ENCODE data around the gene ERICH6B.
A peak's percentile ranks its signal among the peaks of the same experiment; 100 is the strongest.
"Not testable (repeated sequence)": the region's sequence is repeated elsewhere in the genome, so short reads cannot be mapped to it uniquely, and the experiment has no call there.

ERICH6B gene

DNA sequence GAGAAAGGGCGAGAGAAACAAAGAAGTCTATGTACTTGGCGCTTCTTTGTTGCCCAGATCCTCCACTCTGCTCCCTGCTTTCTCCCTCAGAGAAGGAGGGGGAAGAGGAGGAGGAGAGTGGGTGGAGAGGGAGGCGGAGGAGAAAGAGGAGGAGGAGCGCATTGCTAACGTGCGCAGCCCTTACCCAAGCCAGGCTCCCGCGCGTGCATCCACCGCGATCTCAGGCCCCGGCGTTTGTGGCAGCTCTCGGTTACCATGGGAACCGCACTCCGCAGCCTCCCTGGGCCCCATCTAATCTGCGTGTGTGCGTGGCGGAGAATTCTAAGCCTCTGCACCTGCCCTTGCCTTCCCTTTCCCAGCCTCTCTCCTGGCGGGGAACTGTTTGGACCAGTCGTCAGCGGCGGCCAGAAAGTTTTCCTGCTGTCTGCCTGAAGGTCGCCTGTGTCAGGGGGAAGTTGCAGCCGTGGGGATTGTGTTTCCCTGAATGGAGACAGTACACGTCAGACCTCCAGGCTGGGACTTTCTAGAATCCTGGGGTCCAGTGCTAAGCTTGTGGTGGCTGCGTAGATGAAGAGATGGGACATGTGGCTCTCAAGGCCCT is at the start of gene ERICH6B:
Gene ERICH6B (minus strand): TSS at position 239 of the 601 bp plus-strand sequence. CDS start 18,734 bp downstream, outside the sequence.
- peak; percentile 3 for DNase-seq

DNA sequence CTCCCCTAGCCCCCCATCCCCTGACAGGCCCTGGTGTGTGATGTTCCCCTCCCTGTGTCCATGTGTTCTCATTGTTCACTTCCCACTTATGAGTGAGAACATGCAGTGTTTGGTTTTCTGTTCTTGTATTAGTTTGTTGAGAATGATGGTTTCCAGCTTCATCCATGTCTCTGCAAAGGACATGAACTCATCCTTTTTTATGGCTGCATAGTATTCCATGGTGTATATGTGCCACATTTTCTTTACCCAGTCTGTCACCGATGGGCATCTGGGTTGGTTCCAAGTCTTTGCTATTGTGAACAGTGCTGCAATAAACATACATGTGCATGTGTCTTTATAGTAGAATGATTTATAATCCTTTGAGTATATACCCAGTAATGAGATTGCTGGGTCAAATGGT is 47.4 kb upstream of the ERICH6B start:
- DNase-seq: not testable (repeated sequence)

DNA sequence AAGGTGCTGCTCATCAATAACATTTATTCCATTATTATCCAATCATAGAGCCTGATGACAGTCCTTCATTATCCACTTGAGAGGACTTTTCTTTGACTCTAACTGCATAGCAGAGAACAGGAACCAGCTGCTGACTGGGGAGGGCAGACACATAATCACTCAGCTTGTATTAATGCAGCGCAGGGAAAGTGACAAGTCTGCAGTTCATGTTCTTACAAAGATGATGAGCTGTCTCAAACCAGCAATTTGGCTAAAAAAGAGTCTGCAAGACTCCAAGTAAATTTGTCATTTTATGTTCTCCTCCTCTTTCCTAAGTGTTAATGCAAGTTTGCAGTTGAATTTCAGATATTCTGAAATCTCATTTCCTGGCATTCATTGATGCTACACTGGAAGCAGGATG is 46.6 kb upstream of the ERICH6B start:
- no peak for DNase-seq

DNA sequence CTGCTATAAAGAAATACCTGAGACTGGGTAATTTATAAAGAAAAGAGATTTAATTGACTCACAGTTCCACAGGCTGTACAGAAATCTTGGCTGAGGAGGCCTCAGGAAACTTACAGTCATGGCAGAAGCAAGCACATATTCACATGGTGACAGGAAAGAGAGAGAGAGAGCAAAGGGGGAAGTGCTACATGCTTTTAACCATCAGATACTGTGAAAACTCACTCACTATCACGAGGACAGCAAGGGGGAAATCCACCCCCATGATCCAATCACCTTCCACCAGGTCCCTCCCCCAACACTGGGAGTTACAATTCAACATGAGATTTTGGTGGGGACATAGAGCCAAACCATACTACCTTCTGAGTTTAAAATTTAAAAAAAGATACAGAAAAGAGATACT is 44.9 kb upstream of the ERICH6B start:
- not testable (repeated sequence) for DNase-seq

DNA sequence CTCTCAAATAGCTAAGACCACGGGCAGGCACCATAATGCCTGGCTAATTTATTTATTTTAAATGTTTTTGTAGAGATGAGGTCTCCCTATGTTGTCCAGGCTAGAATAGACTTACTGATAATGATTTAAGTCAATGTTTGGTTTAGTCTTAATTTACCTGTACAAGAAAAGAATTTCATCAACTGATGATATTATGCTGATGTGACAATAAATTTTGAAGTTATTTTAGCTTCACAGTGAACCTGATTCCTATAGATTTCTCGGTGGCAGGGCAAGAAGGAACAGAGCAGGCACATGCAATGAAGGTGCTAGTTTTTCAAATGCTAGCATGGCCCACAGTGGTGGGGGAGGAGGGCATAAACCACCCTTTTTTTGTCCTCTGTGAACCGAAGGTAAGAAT is 44.0 kb upstream of the ERICH6B start:
- DNase-seq: no peak

DNA sequence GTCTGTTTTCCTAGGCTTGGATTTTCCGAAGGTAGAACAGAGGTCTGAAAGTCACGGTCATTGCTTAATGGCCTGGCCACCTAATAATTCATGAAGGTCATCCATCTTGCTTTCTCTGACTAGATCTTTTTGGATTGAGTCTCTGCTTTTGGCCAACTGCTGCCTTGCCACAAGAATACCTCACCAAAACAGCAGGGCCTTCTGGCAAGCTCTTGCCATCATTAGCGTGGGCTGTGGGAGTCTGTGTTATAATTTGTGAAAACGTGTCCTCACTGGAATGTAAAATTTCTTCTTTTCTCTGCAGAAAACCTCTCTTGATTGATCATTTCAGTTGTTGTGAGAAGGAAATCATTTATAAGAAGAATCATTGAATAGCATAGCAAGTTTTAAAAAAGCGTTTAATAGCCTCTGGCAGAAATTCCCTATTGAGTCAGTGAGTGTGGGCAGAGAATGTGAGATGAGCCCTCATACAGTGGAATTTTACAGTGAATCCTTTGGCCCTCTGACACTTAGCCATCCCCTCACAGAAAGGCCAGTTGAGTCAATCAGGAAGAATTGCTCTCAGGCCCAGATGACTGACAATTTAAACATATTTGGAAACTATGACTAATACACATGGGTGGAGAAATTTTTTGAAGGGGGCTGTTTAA is 43.2 kb upstream of the ERICH6B start:
- no peak for DNase-seq

DNA sequence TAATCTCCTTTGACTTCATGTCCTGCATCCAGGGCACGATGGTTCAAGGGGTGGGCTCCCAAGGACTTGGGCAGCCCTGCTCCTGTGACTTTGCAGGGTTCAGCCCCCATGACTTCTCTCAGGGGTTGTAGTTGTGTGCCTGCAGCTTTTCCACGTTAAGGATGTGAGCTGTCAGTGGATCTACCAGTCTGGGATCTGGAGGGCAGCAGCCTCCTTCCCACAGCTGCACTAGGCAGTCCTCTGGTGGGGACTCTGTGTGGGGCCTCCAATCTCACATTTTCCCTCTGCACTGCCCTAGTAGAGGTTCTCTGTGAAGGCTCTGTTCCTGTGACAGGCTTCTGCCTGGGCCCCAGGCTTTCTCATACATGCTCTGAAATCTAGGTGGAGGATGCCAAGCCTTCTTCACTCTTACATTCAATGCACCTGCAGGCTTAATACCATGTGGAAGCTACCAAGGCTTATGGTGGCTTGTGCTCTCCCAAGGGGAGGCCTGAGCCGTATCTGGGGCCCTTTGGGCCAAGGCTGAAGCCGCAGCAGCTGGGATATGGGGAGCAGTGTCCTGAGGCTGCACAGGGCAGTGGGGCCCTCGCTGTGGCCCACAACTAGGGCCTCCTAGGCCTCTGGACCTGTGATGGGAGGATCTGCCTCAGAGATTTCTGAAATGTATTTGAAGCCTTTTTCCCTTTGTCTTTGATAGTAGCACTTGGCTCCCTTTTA is 39.3 kb upstream of the ERICH6B start:
- DNase-seq: no peak

DNA sequence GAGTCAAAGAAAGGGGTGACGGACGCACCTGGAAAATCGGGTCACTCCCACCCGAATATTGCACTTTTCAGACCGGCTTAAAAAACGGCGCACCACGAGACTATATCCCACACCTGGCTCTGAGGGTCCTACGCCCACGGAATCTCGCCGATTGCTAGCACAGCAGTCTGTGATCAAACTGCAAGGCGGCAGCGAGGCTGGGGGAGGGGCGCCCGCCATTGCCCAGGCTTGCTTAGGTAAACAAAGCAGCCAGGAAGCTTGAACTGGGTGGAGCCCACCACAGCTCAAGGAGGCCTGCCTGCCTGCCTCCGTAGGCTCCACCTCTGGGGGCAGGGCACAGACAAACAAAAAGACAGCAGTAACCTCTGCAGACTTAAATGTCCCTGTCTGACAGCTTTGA is 29.7 kb upstream of the ERICH6B start:
- DNase-seq: not testable (repeated sequence)

DNA sequence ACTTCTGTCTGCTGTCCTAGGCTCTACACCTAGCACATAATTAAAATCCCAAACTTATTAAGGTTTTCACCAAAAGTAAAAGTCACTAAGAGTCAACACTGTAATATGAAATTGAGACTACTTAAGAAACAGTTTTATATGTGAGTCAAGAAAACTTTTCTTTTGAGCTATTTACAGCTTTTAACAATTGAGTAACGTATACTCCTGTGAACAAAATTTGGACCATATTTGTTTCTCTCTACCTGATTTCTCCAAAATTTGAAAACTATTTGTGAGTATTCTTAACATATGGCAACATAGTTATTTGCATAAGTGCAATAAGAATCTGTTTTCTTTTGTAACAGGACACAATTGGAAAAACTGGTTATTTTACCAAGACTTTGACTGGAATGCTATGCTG is 26.6 kb upstream of the ERICH6B start:
- DNase-seq: not testable (repeated sequence)

DNA sequence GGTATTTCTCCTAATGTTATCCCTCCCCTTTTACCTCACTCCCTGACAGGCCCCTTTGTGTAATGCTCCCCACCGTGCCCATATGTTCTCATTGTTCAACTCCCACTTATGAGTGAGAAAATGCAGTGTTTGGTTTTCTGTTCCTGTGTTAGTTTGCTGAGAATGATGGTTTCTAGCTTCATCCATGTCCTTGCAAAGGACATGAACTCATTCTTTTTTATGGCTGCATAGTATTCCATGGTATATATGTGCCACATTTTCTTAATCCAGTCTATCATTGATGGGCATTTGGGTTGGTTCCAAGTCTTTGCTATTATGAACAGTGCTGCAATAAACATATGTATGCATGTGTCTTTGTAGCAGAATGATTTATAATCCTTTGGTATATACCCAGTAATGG is 19.8 kb upstream of the ERICH6B start:
- DNase-seq: not testable (repeated sequence)

DNA sequence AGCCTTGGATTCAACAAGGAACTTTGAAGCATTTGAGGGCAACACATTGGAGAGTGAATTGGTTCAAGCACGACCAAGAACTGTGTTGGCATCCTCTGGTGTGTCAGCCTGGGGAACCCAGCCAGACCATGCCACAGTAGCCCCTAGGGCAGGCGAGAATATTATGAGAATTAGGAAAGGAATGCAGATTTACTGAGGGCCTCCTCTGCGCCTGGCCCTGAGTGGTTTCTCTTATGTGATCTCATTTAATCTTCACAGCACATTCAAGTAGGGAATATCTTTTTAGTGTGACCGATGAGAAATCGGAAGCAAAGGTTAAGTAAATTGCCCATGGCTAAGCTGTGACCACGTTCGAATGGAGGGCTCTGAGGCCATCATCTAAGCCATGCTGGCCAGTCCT is 15.3 kb upstream of the ERICH6B start:
- DNase-seq: no peak

DNA sequence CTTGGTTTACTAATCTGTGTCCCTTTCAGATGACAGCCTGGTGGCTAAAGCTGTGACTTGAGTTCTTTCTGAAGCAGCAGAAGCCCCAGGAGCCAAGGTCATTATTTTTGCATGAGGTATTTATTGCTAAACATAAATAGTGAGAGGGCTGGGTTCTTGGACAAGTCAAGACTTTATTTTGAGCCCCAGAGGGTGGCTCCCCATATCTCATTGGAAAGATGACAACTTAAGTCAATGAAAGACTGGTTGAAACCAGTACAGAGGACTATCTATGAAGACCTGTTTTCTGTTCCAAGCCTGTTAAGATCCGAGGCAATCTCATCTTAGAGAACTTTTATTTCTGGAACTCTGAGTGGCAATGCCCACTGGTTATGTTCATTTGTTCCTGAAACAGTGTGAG is 14.4 kb upstream of the ERICH6B start:
- no peak for DNase-seq

DNA sequence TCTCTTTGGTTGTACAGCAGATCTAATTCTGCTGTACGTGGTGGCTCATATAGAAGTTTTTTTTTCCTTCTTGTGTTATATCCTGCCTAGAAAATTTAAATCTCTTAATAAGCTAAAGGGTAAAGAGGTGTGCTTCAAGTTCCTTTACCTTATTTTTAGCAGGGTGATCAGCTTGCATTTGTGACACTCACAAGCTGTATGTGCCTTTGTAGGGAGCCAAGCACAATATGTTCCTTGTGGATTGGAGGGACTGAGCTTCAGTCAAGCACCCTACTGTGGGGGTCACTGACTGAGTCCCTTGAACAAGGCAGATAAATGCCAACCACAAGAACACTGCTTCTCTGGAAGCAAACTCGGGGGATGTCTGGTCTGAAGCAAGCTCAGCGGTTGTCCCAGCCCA is 12.6 kb upstream of the ERICH6B start:
- DNase-seq: no peak

DNA sequence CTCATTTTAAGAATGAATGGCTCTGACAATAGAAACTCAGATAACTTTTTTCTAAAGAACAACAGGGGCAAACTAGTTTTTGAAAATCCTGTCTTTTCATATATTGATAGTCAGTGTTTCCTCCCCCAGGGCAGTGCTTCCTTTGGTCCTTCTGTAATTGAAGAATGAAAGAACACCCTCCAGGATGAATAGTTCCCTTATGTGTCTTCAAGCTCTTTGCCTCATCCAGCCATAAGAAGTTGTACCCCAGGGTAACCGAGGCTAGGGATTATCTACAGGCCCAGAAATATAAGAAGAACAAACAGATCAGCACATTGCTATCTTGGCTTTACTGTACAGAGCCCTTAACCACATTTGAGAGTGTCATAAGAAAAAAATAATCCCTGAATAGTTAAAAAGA is 12.1 kb upstream of the ERICH6B start:
- no peak for DNase-seq

DNA sequence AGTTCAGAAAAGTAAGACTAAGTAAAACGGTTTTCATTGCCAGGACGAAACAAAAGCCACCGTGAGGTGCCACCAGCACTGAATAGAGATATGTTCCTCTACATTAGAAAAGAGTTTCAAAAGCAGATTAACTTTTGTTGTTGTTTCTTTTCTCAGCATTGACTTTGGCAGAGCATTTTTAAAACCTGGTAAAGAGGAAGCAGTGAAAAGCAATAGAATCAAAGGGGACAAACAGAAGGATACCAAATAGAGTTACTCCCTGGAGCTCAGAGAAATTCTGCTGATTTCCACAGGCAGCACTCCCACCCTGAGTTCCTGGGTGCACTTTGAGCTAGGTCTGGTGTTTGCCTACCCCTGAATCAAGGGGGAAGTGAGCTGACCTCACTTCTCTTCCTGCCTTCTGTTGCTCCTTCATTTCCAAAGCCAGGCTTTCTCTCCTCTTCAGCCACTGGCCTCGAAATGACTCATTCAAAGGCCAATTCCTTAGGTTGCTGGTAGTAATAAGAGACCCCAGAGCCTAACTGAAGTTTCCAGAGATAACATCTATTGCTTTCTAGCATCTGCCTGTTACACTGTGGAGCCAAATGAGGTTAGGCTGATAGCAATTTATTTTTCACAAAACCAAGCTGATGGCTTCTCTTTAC is 11.3 kb upstream of the ERICH6B start:
- DNase-seq: no peak

DNA sequence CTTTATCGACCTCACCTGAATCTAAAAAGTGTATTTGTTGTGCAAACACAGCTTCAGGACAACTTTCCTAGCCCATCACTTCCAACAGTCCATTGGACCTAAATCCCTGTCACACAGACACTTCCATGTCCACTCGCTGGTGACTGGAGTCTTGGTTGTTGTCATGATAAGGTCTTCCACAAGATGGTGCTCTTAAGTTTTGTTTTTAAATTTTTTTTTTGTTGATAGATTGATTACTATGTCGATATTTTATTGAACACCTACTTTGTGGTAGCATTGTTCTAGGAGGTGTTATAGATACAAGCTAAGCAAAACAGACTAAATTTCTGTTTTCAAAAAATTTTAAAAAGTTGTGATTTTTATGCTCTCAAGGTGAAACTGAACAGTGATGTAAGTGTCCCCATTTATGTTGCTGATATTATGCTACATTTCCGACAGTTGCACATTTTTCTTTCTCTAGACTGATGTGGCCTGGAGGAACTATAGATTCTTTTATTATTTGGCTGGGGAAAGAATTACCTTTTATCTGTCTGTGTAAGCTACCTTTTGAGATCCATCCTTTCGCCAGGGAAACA is 8.1 kb upstream of the ERICH6B start:
- no peak for DNase-seq

DNA sequence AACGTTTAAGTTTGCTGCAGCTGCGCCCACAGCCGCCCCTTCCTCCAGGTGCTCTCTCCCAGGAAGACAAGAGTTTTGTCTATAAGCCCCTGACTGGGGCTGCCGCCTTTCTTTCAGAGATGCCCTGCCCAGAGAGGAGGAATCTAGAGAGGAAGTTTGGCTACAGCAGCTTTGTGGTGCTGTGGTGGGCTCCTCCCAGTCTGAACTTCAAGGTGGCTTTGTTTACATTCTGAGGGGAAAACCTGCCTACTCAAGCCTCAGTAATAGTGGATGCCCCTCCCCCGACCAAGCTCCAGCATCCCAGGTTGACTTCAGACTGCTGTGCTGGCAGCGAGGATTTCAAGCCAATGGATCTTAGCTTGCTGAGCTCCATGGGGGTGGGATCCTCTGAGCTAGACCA is 6.4 kb upstream of the ERICH6B start:
- no peak for DNase-seq

DNA sequence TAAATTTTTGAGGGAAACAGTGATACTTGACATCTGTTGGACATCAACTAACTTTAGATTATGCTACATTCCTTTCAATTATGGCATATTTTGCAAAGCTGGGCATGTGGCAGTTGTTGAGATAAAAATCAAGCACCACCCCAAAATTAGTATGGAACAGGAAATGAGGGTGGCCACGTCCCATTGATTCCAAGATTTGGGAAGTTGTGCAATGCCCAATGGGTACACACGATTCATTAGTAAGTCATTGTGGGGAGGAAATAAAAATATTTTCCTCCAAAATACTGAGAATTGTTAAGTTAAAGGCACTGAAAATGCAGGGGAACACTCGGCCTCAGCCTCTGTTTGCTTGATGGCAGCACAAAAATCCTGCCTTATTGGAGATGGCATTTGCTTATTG is 7.6 kb downstream of the ERICH6B start:
- DNase-seq: no peak

DNA sequence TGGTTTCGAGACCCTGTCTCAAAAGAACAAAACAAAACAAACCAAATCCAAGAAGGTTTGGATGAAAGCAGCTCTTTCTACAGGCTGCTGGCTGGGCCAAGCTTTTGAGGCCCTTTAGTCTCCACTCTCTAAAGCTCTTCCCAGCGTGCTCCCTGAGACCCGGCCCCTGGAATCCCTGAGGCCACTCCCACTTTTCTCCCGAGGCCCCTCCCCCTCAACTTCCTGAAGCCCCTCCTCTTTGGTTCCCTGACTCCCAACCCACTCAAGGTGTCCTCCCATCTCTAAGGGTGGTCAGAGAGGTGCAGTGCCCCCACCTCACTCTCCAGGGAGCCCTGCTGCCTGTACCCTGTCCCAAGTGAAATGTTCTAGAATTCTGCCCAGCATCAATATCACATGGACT is 10.6 kb downstream of the ERICH6B start:
- no peak for DNase-seq

DNA sequence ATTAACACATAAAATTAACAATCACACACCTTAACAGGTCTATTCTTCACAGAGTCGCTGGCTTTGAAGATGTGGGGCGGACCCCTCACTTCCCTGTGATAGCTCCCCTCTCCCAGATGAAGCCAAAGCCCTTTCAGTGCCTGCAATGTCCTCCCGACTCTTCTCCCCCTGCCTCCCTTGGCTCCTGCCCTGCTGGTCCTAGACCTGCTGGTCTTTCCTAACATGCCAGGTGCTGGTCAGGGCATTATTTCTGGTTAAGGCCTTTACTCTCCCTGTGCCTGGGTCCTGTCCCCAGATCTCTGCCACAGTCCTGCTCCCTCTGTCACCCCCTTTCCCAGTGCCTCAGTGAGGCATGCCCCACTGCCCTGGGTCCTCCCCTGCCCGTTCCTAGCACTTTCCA is 12.2 kb downstream of the ERICH6B start:
- no peak for DNase-seq

DNA sequence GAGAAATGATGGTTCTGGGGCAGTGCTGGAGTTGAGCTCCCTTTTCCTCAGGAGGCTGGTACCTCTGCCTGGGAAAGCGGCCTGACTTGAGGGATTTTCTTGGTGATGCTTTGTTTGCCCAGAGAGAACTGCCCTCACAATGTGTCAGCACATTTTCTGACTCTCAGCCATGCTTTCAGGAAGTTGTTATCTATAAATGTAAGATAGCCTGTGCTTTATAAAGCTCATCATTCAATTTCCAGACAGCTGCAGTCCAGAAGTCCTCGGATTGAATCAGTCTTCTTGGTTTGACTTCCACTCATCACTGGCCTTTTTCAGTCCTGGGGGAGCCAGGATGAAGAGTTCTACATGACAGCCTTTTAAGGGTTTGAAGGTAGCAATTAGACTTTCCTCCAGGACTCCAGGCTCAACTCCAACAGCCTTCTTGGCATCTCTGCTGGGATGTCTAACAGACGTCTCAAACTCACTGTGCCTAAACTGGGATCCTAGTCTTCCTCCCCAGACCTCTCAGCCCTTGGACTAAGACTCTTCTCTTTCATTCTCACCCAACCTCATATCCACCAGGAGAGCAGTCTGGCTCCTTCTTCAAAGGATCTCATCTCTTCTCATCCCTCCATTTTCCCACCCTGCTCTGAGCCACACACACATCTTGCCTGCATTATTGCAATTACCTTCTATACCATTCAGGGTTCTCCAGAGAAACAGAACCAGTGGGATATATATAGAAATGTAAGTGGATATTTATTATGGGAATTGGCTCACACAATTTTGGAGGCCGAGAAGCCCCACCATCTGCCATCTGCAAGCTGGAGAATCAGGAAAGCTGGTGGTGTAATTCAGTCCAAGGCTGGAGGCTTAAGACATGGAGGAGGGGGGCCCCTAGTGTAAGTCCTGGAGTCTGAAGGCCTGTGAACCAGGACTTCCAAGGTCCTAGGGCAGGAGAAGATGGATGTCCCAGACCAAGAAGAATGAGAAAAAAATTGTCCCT is 13.1 kb downstream of the ERICH6B start:
- DNase-seq: peak; percentile 20

DNA sequence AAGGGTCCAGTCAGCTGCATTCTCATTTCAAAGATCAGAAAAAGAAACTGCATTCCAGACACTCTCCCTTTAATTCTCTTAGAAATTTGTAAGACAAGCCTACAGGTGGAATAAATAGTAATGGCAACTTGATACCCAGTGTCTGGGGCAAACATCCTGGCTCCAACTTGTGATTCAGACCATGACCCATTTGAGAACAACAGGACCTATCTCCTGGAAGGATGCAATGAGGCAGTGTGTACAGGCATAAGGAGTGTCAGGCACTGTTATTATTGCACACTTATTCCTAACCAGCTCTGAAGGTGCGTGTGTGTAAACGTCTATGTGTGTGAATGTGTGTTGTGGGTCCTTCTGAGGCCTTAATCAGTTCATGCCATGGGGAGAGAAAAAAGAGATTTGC is 13.9 kb downstream of the ERICH6B start:
- no peak for DNase-seq

All from DMS 273 treated with DMSO at 0.1 percent for 48 hours (cell line).